Measurements from ENCODE around the gene IKZF3. TPM values are rescaled to one million over a fixed set of nuclear protein-coding genes. Genes with fewer than 3 reads are reported as not detected.

The IKZF3 gene
- polyA plus RNA-seq, 1 donor from 2014 or later: not detected

DNA sequence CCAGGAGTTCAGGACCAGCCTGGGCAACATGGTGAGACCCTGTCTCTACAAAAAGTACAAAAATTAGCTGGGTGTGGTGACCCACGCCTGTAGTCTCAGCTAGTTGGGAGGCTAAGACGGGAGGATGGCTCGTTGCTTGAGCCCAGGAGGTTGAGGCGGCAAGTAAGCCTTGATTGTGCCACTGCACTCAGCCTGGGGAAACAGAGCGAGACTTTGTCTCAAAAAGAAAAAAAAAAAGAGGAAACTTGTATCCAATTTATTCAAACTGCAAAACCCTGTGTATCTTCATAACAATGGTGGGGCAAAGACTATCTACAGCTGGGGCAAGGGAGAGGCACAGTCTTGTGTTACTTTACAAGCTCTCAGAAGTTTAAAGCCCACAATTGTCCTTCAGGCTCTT, 104.9 kb downstream of the IKZF3 start:
- Histone ChIP-seq H3K9me2 (ENCODE audit: insufficient read depth, low read length) (no peaks in the 10 kb centered on the region), H2AFZ (ENCODE audit: low read depth, low read length) (no peak overlapping the region), H3K4me2 (ENCODE audit: low read length) (no peak overlapping the region)

GRCh38 chr17:39757931-39758873, 105.9 kb downstream of the IKZF3 start:
- Histone ChIP-seq H3K27me3 (ENCODE audit: insufficient read depth, low read depth, low read length) (no peaks in the 10 kb centered on the region), H3K9ac (ENCODE audit: low read length) (no peak overlapping the region), H3K4me2 (ENCODE audit: low read length) (no peak overlapping the region), H3K36me3 (ENCODE audit: insufficient read depth, low read length) (no peaks in the 10 kb centered on the region), H3K9me2 (ENCODE audit: insufficient read depth, low read length) (no peaks in the 10 kb centered on the region), H4K20me1 (ENCODE audit: insufficient read depth) (no peaks in the 10 kb centered on the region), H3K9me3 (ENCODE audit: low read length) (no peaks in the 10 kb centered on the region), H3K79me2 (replicated peaks; ENCODE audit: insufficient read depth, low read length) (no peaks in the 10 kb centered on the region), H3K27ac (ENCODE audit: low read length) (no peak overlapping the region), H3F3A (ENCODE audit: insufficient read depth, low read length, poor library complexity, severe bottlenecking) (no peaks in the 10 kb centered on the region), H3K4me3 (ENCODE audit: low read length) (no peak overlapping the region), H2AFZ (ENCODE audit: low read depth, low read length) (no peak overlapping the region)
- TF ChIP-seq EZH2 (IDR thresholded peaks at IDR 0.05; ENCODE audit: borderline replicate concordance, insufficient read depth, low read length, poor library complexity, severe bottlenecking) (no peak), EP300 (conservative IDR thresholded peaks at IDR 0.05; ENCODE audit: poor library complexity, severe bottlenecking) (no peak), SMC3 (conservative IDR thresholded peaks at IDR 0.05; ENCODE audit: poor library complexity) (no peak)

More for the DNA sequence above, 104.9 kb downstream of the IKZF3 start:
- Histone ChIP-seq H3K9me3 (ENCODE audit: low read length) (no peaks in the 10 kb centered on the region), H3K27ac (ENCODE audit: low read length) (no peak overlapping the region), H4K20me1 (ENCODE audit: insufficient read depth) (no peaks in the 10 kb centered on the region), H3K36me3 (ENCODE audit: insufficient read depth, low read length) (no peaks in the 10 kb centered on the region), H3F3A (ENCODE audit: insufficient read depth, low read length, poor library complexity, severe bottlenecking) (no peaks in the 10 kb centered on the region), H3K27me3 (ENCODE audit: insufficient read depth, low read depth, low read length) (no peaks in the 10 kb centered on the region), H3K4me3 (ENCODE audit: low read length) (no peak overlapping the region), H3K9ac (ENCODE audit: low read length) (no peak overlapping the region), H3K79me2 (replicated peaks; ENCODE audit: insufficient read depth, low read length) (no peaks in the 10 kb centered on the region)
- TF ChIP-seq, protein P1, sequence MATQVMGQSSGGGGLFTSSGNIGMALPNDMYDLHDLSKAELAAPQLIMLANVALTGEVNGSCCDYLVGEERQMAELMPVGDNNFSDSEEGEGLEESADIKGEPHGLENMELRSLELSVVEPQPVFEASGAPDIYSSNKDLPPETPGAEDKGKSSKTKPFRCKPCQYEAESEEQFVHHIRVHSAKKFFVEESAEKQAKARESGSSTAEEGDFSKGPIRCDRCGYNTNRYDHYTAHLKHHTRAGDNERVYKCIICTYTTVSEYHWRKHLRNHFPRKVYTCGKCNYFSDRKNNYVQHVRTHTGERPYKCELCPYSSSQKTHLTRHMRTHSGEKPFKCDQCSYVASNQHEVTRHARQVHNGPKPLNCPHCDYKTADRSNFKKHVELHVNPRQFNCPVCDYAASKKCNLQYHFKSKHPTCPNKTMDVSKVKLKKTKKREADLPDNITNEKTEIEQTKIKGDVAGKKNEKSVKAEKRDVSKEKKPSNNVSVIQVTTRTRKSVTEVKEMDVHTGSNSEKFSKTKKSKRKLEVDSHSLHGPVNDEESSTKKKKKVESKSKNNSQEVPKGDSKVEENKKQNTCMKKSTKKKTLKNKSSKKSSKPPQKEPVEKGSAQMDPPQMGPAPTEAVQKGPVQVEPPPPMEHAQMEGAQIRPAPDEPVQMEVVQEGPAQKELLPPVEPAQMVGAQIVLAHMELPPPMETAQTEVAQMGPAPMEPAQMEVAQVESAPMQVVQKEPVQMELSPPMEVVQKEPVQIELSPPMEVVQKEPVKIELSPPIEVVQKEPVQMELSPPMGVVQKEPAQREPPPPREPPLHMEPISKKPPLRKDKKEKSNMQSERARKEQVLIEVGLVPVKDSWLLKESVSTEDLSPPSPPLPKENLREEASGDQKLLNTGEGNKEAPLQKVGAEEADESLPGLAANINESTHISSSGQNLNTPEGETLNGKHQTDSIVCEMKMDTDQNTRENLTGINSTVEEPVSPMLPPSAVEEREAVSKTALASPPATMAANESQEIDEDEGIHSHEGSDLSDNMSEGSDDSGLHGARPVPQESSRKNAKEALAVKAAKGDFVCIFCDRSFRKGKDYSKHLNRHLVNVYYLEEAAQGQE (IDR thresholded peaks at IDR 0.05; ENCODE audit: borderline replicate concordance): no peak
- TF ChIP-seq TAF1 (IDR thresholded peaks at IDR 0.05; ENCODE audit: low read depth): no peak
- no peak for TF ChIP-seq EZH2 (IDR thresholded peaks at IDR 0.05; ENCODE audit: borderline replicate concordance, insufficient read depth, low read length, poor library complexity, severe bottlenecking)
- no peak for TF ChIP-seq POLR2AphosphoS5 (IDR thresholded peaks at IDR 0.05)
- TF ChIP-seq MXI1 (conservative IDR thresholded peaks at IDR 0.05; ENCODE audit: poor library complexity, severe bottlenecking): no peak
- TF ChIP-seq, protein P2, sequence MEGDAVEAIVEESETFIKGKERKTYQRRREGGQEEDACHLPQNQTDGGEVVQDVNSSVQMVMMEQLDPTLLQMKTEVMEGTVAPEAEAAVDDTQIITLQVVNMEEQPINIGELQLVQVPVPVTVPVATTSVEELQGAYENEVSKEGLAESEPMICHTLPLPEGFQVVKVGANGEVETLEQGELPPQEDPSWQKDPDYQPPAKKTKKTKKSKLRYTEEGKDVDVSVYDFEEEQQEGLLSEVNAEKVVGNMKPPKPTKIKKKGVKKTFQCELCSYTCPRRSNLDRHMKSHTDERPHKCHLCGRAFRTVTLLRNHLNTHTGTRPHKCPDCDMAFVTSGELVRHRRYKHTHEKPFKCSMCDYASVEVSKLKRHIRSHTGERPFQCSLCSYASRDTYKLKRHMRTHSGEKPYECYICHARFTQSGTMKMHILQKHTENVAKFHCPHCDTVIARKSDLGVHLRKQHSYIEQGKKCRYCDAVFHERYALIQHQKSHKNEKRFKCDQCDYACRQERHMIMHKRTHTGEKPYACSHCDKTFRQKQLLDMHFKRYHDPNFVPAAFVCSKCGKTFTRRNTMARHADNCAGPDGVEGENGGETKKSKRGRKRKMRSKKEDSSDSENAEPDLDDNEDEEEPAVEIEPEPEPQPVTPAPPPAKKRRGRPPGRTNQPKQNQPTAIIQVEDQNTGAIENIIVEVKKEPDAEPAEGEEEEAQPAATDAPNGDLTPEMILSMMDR (IDR thresholded peaks at IDR 0.05; ENCODE audit: poor library complexity, severe bottlenecking): no peak
- no peak for TF ChIP-seq RAD21 (conservative IDR thresholded peaks at IDR 0.05)
- TF ChIP-seq EP300 (conservative IDR thresholded peaks at IDR 0.05; ENCODE audit: poor library complexity, severe bottlenecking): no peak
- no peak for TF ChIP-seq SMC3 (conservative IDR thresholded peaks at IDR 0.05; ENCODE audit: poor library complexity)

All from neural cell (in vitro differentiated cells).